Measurements from ENCODE around the gene RIMOC1. TPM values are rescaled to one million over a fixed set of nuclear protein-coding genes. Genes with fewer than 3 reads are reported as not detected.
"Not testable (repeated sequence)": the region's sequence is repeated elsewhere in the genome, so short reads cannot be mapped to it uniquely, and the experiment has no call there.

RIMOC1 gene
- total and polyA plus RNA-seq, 9 donors: 10.5 to 18.2 (median 14.0) TPM

DNA sequence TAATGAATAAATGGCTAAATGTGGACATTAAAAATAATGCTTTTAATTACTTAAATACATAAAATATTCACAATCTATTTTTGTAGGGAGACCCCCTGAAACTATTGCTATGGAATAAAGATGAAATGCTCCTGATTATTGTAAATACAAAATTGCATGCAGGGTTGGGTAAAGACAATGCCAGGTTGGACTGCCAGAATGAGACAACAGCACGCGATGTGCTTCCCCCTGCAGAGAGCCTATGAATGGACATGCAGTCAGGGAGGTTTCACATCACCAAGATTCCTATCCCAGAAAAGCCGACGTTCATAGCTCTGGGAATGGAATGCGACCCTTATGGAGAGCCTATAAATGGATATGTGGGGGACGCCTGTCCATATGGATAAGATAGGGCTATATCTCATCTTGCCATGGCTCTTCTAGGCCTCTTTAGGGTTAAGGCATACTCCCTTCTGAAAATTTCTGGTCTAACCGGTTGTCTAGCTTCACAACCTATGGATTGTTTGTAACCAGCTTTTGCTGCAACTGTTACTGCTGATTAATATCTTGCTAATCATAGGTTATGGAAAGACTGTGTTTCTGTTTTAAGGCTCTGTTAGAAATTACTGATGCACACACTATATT is 41.3 kb downstream of the RIMOC1 start:
- not testable (repeated sequence) for H3K27ac ChIP-seq (ENCODE audit: low read length); DNase-seq; H3K9me3 ChIP-seq (replicated peaks; ENCODE audit: control insufficient read depth, low read depth, low read length); H3K27me3 ChIP-seq (ENCODE audit: control insufficient read depth, insufficient read depth, low read length); H3K4me3 ChIP-seq (ENCODE audit: low read length); H3K36me3 ChIP-seq (ENCODE audit: control insufficient read depth, insufficient read depth, low read length); H3K4me1 ChIP-seq (ENCODE audit: control insufficient read depth, insufficient read depth, low read length)
- WGBS (ENCODE audit: insufficient coverage): 92% methylated on average over 2 of the region's 7 CpGs

GRCh38 chr5:41951224-41951623 is 47.1 kb downstream of the RIMOC1 start:
- no peak overlapping the region for H3K27ac ChIP-seq (ENCODE audit: low read length)
- H3K4me3 ChIP-seq (ENCODE audit: low read length): no peak overlapping the region
- 80% methylated on average over 2 of the region's 3 CpGs for WGBS (ENCODE audit: insufficient coverage)
- H3K27me3 ChIP-seq (ENCODE audit: control insufficient read depth, insufficient read depth, low read length): no peaks in the 10 kb centered on the region
- DNase-seq: no peak
- H3K4me1 ChIP-seq (ENCODE audit: control insufficient read depth, insufficient read depth, low read length): no peaks in the 10 kb centered on the region
- no peaks in the 10 kb centered on the region for H3K36me3 ChIP-seq (ENCODE audit: control insufficient read depth, insufficient read depth, low read length)
- H3K9me3 ChIP-seq (replicated peaks; ENCODE audit: control insufficient read depth, low read depth, low read length): no peaks in the 10 kb centered on the region

Other genes starting within 250 kb of the RIMOC1 start
- 12.5 TPM for gene OXCT1, start 33.9 kb upstream of the RIMOC1 start, total RNA-seq
- 10 to 100 TPM; 10.0 to 18.4 (median 11.0) TPM for gene OXCT1, start 33.9 kb upstream of the RIMOC1 start, polyA plus RNA-seq (ENCODE audit: insufficient read depth in 1 of 8, insufficient read length in 8 of 8, low replicate concordance in 1 of 8)
- gene FBXO4, start 20.9 kb downstream of the RIMOC1 start, total RNA-seq: 12.8 TPM
- gene FBXO4, start 20.9 kb downstream of the RIMOC1 start, polyA plus RNA-seq (ENCODE audit: insufficient read depth in 1 of 8, insufficient read length in 8 of 8, low replicate concordance in 1 of 8): 10 to 100 TPM in 5 of 8 donors, 1 to 10 TPM in 3; 9.4 to 14.1 (median 10.4) TPM

Measured in muscle of leg (tissue), 11 donors.